OCI-LY3 (cell line): ENCODE results near the gene SORCS3.

Experiments used
- CTCF ChIP-seq: fragments of 200-600, 300-600 bp; sonication (generic); IDR thresholded peaks from 2 replicates; pipeline ENCODE4 v1.5.1; 2014; ENCODE audit warnings: antibody characterized with exemption, low read length, low read depth
- EZH2phosphoT487 ChIP-seq: fragments of 200-600 bp; shearing (Covaris generic); IDR thresholded peaks from 2 replicates; pipeline ENCODE4 v1.6.1; 2018; ENCODE audit warnings: antibody characterized with exemption, mixed run types, low read depth

GRCh38 chr10:104795411-104795810, 154.3 kb downstream of the SORCS3 start:
- TF ChIP-seq CTCF (no peak), EZH2phosphoT487 (no peak)
